GM18873 (cell line): ENCODE results near the gene ZNF888.
"Not testable (repeated sequence)": the region's sequence is repeated elsewhere in the genome, so short reads cannot be mapped to it uniquely, and the experiment has no call there.

Source experiments
- ATAC-seq: cut with Tn5 transposase; IDR thresholded peaks from one replicate; pipeline ENCODE4 v1.9.1; 2021; ENCODE audit warnings: mild to moderate bottlenecking, moderate library complexity, moderate number of reproducible peaks; ENCODE audit not compliant: unreplicated experiment, low FRiP score

Gene ZNF888

DNA sequence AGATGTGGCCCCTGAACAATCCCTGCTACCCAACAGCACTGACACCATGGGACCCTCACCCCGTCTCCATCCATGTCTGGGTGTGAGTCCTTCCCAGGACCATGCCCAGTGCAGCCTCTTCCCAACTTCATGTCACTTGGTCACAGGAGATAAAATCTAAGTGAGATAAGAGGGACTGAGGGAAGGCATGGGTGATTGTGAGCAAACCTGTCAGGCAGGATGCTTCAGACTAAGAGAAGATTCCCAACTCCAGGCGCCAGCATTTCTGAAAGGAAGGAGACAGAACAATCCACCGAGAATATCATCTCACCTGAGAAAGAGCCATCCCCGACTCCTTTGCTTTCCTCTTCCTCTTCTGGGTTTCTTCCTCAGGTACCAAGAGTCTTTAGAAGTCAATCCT is 33.3 kb downstream of the ZNF888 start:
- ATAC-seq, result no peak

DNA sequence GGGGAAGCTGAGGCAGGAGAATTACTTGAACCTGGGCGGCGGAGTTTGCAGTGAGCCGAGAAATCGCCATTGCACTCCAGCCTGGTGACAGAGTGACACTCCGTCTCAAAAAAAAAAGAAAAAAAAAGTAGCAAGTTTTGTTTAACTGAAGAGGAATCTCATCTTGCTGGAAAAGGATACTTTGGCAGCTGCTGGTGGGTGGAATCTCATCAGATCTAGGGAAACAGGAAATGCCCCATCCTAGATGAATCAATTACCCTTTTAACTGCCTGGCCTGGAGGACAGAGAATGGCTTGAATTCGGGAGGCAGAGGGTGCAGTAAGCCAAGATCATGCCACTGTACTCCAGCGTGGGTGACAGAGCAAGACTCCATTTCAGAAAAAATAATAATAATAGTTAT is 34.2 kb downstream of the ZNF888 start:
- no peak for ATAC-seq

- ATAC-seq, result no peak
These were observed 42.3 kb downstream of the ZNF888 start for GRCh38 chr19:52880895-52881389.

- ATAC-seq, result not testable (repeated sequence)
These were observed 50.2 kb downstream of the ZNF888 start for GRCh38 chr19:52872996-52873395.

DNA sequence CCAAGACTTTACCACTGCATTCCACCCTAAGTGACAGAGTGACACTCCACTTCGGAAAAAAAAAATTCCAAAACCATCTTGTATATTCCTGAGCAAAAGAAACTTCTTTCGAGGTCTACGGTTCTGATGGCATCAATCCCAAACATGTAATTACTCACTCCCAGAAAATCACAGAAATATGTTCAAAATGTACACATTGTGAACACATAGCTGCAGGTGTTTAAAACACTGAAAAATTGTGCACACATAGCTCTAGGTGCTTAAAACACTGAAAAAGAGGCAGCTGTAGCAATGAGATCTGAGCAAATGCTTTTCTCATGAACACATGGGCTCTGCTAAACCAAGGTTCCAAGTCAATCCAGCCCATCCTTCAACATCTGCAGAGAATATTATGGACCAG is 51.8 kb downstream of the ZNF888 start:
- ATAC-seq, result no peak

DNA sequence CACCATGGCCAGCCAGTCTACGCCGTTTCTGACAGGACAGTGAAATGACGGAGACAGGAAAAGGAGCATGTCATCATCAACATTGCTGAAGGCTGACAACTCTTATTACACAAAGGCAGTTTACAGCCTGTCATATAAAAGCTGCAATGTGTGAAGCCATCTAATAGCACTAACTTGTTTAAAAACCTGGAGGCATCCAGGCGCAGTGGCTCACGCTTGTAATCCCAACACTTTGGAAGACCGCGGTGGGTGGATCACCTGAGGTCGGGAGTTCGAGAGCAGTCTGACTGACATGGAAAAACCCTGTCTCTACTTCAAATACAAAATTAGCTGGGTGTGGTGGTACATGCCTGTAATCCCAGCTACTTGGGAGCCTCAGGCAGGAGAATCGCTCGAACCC is 55.2 kb downstream of the ZNF888 start:
- not testable (repeated sequence) for ATAC-seq

GRCh38 chr19:52857378-52858191 is 65.6 kb downstream of the ZNF888 start, which contains the start of gene ZNF468:
Gene ZNF468 (minus strand): TSS chr19:52857619. CDS start chr19:52854272, 3,347 bp downstream.
- peak; percentile 83 for ATAC-seq

DNA sequence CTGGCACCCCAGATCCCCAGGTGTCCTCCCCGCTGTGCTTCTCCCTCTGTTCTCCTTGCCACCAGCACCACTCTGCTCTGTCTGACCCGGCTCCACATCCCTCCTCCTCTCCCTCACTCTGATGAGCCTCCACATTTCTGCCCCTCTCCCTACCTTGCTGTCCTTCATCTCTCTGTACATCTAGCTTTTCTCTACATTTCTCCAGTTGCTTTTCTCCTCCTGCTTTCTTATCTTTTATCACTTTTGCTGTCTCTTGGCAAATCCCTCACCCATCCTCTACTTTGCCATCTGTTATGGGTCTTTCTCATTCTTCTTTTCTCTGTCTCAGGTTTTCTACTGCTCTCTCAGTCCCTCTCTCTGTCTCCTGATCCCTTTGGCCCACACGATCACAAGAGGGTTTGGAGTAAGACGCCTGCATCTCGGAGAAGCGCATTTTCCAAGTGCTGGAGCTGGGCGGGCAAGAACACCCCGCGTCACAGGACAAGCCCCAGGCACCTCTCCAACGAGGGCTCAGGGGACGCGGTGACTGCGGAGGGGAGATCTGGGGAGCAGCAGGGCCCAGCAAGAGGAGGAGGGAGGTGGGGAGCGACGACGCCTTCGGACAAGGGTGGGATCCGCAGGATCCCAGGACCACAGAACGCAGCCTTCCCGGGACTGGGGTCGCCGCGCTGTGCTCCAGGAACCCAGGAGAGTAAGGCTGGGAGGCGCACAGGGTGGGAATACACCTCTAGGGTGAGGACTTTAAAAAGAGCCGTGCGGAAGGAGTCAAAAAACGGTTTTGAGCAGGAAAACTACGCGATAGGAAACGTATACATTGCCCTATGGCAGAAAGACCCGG is 66.5 kb downstream of the ZNF888 start:
- not testable (repeated sequence) for ATAC-seq
